ENCODE measurements around the gene ARHGAP40. TPM values are rescaled to one million over a fixed set of nuclear protein-coding genes. Genes with fewer than 3 reads are reported as not detected.

The ARHGAP40 gene
- total and polyA plus RNA-seq, 9 of the 15 experiments (the other 6 are each of a cell fraction or from before 2014, with no cell fraction given): not detected

GRCh38 chr20:38692436-38693411, 91.1 kb downstream of the ARHGAP40 start (continued):
- TF ChIP-seq ZZZ3 (IDR thresholded peaks at IDR 0.05) (no peak), NR2C1 (IDR thresholded peaks at IDR 0.05) (no peak), NR2C1 (tag; IDR thresholded peaks at IDR 0.05) (no peak; the same call in 1 of the 2 replicates), NR0B1 (IDR thresholded peaks at IDR 0.05; ENCODE audit: partially characterized antibody) (no peak), CBX2 (IDR thresholded peaks at IDR 0.05; ENCODE audit: insufficient read depth, low read length, poor library complexity, severe bottlenecking) (no peak), ZNF277 (CRISPR knock-in tag; IDR thresholded peaks at IDR 0.05; ENCODE audit: borderline replicate concordance) (no peak), ZNF707 (CRISPR knock-in tag; conservative IDR thresholded peaks at IDR 0.05) (no peak), SMARCE1 (IDR thresholded peaks at IDR 0.05) (peak; percentile 81), ZNF133 (CRISPR knock-in tag; IDR thresholded peaks at IDR 0.05) (no peak), NBN (IDR thresholded peaks at IDR 0.05; ENCODE audit: low read depth) (no peak), SMAD4 (CRISPR knock-in tag; conservative IDR thresholded peaks at IDR 0.05) (peak; percentile 88), HIVEP1 (CRISPR knock-in tag; IDR thresholded peaks at IDR 0.05) (no peak), TBP (optimal IDR thresholded peaks at IDR 0.05; ENCODE audit: low read depth, low read length) (no peak), EZH2 (IDR thresholded peaks at IDR 0.05; ENCODE audit: borderline replicate concordance, low read depth, low read length) (no peak), EHMT2 (IDR thresholded peaks at IDR 0.05) (peak; percentile 100), ZNF511 (CRISPR knock-in tag; IDR thresholded peaks at IDR 0.05) (no peak), RAD51 (IDR thresholded peaks at IDR 0.05; ENCODE audit: borderline replicate concordance, low read depth) (no peak), ZNF830 (CRISPR knock-in tag; IDR thresholded peaks at IDR 0.05) (no peak), MYNN (IDR thresholded peaks at IDR 0.05) (peak; percentile 81; the same call in 1 of the 2 replicates), MYNN (CRISPR knock-in tag; IDR thresholded peaks at IDR 0.05) (no peak), PBX2 (CRISPR knock-in tag; IDR thresholded peaks at IDR 0.05; ENCODE audit: low read depth) (peak; percentile 53), PBX2 (tag; conservative IDR thresholded peaks at IDR 0.05; ENCODE audit: low read depth) (peak; percentile 83), GATAD2A (IDR thresholded peaks at IDR 0.05) (no peak), ZNF699 (CRISPR knock-in tag; IDR thresholded peaks at IDR 0.05; ENCODE audit: insufficient replicate concordance) (no peak)

All from K562 (cell line).